CD4-positive, alpha-beta T cell treated with Interleukin-15 for 1 hour (primary cell): Measurements from ENCODE around the gene DNHD1.

Experiments used
- DNase-seq: peaks from one replicate; pipeline ENCODE4 v3.0.0-alpha.2; 2020

The DNHD1 gene

DNA sequence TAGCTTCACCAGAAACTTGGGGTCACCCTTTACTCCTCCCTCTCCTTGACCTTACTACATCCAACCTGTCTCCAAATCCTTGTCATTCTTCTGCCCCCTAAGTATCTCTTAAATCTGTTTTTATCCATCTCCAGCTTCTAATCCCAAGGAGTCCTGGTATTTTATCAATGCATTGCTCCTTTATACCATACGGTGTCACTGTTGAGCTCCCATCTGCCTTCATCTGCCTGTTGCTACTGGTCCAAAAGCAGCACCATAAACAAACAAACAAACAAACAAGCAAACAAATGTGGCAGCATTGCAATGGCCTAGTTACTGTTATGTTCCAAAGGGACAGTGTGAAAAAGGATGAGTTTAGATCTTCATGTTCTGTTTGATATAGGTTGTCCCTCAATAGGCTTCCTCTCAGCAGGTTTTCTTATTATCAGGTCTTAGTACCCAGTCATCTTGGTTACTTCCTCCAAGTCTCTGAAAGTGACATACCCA is 34.2 kb downstream of the DNHD1 start:
- DNase-seq = no peak

- no peak for DNase-seq
Observed at GRCh38 chr11:6538456-6538855, 41.4 kb downstream of the DNHD1 start.

GRCh38 chr11:6538945-6539344 is 41.9 kb downstream of the DNHD1 start:
- no peak for DNase-seq

DNA sequence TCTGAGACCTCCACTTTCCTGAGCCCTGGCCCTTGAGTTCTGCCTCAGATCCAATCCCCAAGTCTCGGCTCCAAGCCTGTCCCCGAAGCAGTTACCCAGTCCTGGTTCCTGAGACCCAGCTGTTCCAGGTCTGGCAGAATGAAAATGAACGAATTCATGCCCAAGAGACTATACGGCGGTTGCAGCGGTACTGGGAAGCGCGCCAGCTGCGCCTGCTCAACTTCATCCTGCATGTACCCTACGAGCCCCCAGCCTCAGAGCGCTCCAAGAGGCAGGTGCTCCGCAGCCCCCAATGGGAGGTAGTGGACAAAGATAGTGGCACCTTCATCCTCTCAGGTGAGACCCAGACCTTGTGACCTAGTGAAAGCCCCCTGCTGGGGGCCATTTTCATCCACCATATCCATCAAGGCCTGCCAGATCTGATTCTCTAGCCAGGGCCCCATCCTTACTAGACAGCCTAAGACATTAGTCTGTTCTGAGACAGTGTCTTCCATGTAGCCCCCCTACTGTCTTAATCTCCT is 42.7 kb downstream of the DNHD1 start:
- DNase-seq = no peak

DNA sequence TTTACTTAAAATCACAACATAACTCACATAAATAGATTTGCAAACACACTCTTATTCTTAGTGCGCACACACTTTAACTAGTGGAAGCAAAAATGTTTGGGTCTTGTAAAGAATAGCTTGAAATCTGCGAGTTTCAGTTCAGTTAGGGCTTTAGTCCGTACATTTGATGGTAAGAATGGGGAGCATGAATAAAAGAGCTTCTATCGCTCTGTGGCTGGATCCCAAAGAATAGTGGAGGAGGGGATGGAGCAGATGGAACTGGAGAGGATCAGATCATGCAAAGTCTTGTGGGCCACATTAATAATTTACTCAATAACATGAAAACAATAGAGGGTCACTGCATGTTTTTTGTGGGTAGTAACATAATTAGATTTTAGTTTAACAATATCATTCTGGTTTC is 44.3 kb downstream of the DNHD1 start:
- DNase-seq = no peak

DNA sequence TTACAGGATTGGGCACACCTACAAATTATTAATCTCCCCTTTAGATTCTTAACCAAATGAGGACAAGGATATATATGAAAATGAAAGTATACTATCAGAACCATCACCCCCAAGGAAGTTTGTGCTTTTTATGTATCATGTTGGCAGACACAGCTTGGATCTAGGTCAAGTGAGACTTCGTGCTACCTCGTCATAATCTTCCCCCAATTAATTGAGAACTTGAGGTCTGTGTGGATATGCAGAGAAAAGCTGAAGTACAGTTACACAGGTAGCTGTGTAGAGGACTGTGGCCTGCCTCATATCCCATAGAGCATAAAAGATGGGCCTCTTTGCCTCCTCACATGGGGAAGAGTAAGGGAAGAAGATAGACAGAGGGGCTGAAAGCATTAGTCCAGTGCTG is 45.6 kb downstream of the DNHD1 start:
- DNase-seq = no peak

DNA sequence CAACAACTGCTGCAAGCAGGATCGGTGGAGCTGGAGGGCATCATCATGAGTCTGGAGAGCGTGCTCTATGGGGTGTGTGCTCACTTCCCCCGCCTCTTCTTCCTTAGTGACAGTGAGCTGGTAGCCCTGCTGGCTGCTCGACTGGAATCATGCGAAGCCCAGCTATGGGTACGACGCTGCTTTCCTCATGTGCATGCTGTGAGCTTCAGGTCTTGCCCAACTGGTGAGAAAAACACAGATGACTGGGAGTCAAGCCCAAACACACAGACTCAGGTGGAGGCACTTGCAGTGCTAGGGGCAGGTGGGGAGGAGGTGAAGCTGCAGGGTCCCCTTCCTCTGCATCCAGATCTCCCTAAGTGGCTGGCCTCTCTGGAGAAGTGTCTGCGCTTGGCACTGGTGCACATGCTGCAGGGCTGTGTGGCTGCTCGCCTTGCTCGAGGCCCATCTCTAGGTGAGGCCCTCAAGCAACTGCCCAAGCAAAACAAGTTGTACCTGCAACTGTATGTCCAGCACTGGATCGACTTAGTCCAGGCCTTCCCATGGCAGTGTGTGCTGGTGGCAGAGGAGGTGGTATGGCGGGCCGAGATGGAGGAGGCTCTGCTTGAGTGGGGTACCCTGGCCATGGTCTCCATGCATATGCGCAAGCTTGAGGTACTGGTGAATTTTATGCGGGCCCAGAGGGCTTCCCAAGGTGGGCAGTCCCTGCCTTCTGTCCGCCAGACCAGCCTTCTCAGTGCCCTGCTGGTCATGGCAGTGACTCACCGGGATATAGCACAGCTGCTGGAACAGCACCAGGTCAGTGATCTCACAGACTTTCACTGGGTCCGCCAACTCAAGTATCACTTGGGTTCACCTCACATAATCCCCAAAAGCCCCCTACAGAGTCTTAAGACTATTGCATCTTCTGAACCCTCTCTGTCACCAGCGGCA is 48.1 kb downstream of the DNHD1 start:
- DNase-seq = no peak

- no peak for DNase-seq
Observed at GRCh38 chr11:6545917-6546605, 49.0 kb downstream of the DNHD1 start.

DNA sequence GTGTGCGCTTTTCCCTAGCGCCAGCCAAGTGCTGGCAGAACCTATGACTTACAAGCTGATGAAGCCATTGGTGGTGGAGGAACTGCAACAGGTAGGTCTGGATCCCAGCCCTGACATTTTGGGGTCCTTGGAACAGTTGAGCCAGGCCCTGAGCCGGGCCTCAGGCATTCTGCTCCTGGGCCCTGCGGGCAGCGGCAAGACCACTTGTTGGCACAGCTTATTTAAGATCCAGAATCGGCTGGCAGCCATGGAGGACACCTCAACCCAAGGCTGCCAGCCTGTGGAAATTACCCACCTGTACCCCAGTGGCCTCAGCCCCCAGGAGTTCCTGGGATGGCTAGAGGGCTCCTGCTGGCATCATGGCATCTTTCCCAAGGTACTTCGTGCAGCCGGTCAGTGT is 49.7 kb downstream of the DNHD1 start:
- DNase-seq = no peak

GRCh38 chr11:6547177-6547576 is 50.1 kb downstream of the DNHD1 start:
- no peak for DNase-seq

DNA sequence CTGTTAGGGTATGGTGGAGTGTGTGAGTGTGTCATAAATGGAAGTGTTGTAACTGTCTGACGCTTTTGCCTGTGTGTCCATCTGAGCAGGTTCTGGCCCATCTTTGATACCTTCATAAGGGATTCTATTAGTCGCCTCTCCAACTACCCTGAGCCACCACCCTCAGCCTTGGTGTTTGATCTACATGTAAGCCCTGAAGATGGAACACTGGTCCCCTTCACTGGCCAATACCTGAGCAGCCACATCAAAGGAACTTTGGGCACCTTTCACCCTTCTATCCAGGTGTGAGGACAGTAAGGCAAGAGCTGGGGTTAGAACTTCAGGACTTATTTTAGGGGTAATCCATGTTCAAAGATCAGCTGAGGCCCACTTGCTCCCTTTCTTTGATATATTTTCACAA is 51.0 kb downstream of the DNHD1 start:
- DNase-seq = no peak

DNA sequence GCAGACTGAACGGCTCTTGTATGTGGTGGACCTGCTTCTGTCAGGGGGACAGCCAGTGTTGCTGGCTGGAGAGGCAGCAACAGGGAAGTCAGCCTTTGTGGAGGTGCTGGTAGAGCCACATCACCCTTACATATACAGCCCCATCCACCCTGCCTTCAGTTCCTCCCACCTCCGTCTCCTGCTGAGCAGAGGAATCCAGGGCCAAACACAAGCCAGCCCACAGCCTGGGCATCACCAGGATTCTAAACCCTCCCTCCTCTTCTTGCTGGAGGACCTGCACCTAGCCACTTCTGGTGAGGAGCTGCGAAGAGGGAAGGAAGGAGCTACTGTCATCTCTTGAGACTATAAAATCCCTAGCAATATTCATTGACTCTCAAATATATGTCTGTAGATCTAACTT is 51.6 kb downstream of the DNHD1 start:
- no peak for DNase-seq

DNA sequence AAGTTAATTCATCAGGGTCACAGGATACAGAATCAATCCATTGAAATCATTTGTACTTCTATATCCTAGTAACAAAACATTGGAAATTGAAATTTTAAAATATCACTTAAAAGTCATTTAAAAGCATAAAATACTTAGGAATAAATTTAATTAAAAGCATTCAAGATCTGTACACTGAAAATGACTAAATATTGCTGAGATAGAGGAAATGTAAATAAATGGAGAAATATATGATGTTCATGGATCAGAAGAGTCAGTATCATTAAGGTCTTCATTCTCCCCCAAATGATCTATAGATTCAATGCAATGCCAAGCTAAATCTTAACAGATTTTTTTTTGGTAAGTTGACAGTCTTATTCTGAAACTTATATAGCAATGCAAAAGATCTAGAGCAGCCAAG is 56.6 kb downstream of the DNHD1 start:
- no peak for DNase-seq

- DNase-seq = no peak
Observed at GRCh38 chr11:6554828-6555706, 58.0 kb downstream of the DNHD1 start.

DNA sequence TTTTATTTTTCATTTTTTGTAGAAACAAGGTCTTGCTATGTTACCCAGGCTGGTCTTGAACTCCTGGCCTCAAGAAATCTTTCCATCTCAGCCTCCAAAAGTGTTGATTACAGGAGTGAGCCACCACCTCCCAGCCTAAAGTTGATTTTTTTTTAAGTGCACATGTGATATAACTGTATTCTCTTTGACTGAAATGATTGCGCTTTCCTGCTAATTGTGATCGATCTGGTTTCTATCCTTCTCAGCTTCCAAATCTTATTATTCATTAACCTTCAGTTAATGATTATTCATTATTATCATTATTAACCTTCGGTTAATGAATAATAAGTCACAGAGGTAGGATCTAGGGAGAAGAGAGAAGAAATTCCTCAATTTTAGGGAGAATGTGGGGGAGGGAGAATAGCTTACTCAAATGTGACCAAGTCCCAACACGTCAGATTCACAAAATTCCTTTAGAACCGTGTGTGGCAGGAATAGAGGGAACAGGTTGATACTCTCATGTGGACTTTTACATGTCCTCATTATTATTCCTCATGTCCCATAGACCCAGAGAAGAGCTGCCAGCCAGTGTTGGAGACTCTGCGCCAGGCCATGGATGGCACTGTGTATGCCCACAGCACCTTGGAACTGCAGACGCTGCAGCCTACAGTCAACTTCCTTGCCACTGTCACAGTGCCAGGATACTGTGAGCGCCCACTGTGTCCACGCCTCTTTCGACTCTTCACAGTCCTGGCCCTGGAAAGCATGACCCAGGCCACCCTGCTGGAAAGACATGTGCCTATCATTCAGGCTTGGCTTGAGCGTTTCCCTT is 59.3 kb downstream of the DNHD1 start:
- DNase-seq = no peak

DNA sequence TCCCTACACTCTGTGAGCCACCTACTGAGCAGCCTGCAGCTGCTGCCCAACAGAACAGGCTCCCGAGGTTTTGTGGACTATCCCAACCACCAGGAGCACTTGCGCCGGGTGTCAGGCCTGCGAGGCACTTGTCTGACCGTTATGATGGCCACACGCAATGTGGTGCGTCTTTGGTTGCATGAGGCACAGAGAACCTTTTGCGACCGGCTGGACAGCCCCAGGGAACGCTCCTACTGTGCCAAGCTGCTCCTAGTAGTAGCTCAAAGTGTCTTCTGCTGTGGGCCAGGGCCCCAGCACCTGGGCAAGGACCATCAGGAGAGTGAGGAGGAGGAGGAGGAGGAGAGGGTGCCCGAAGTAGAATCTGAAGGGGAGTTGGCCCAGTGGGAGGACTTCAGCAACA is 60.0 kb downstream of the DNHD1 start:
- DNase-seq = no peak

GRCh38 chr11:6557761-6558674 is 60.9 kb downstream of the DNHD1 start:
- DNase-seq = no peak

DNA sequence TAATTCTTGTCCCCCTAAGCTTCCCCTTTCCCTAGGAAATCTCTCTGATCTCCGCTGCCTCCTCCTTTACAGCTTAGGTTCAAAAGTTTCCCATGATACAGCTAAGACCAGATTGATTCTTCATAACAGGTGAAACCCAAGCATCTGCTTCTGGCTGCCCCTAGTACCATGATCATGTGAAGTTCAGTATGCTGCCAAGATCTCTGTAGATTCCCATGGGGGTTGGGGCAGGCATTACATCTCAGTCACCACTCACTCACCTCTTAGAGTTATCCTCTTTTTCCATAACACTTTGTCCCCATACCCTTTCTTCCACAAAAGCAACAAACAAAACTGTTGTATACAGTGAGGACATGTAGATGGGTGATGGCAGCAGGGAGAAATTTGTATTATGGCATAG is 62.3 kb downstream of the DNHD1 start:
- no peak for DNase-seq

DNA sequence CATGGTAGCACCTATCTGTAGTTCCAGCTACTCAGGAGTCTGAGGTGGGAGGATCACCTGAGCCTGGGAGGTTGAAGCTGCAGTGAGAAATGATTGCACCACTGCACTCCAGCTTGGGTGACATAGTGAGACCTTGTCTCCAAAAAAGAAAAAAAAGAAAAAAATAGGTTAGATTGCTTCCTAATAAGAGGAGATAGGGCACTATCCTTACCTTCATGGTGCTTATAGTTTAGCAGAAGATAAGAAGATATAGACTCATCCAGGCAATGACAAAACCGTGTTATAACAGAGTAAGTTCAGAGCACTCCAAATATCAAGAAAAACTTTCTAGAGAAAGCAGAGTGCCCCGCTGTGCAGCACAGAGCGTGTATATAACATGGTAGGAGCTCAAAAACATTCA is 64.2 kb downstream of the DNHD1 start:
- no peak for DNase-seq

DNA sequence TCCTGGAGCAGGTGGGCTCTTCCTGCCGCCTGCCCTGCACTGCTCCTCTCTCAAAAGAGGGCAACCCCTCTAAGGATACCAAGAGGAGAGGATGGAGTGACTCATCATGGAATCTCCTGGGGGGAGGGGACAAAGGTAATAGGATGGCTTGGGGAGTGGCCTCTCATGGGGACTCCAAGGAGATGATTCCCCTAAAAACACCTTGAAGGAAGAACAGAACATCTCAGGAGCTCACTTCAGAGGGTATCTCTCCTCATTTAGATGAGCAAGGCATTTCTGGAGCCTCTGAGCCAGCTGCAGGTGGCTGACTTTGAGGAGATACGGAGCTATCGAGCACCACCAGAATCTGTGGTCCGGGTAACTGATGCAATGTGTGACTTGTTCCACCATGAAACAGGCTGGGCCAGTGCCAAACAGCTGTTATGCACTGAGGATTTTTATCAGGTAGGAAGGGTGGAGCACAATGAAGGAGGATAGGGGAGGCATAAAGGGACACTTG is 66.1 kb downstream of the DNHD1 start:
- no peak for DNase-seq

DNA sequence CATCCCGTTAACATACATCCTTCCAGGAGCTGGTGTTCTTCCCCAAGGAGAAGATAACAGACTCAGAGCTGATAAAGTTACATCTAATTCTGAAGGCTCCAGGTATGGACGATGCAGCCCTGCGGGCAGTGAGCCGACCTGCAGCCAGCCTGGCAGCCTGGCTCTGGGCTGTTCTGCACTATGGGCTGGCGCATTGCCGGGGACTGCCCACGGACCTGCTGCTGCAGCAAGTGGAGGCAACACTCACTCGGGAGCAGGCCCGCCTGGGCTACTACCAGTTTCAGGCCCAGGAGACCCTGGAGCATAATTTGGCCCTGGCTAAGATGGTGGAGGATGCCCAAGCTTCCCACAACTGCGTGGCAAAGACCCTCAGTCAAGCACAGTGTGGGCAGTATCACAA is 66.6 kb downstream of the DNHD1 start:
- no peak for DNase-seq
